ENCODE data around the gene NUTM2G. TPM values are rescaled to one million over a fixed set of nuclear protein-coding genes. Genes with fewer than 3 reads are reported as not detected.
"Not testable (repeated sequence)": the region's sequence is repeated elsewhere in the genome, so short reads cannot be mapped to it uniquely, and the experiment has no call there.

Gene NUTM2G
- total RNA-seq, 1 donor from 2014 or later, result not detected

- DNase-seq, result not testable (repeated sequence)
Observed at GRCh38 chr9:96942181-96942580, 13.5 kb downstream of the NUTM2G start.

- not testable (repeated sequence) for DNase-seq
Observed at GRCh38 chr9:96949346-96949745, 20.7 kb downstream of the NUTM2G start.

- not testable (repeated sequence) for DNase-seq
Observed at GRCh38 chr9:96950539-96950938, 21.9 kb downstream of the NUTM2G start.

- not testable (repeated sequence) for DNase-seq
Observed at GRCh38 chr9:96967591-96967990, 38.9 kb downstream of the NUTM2G start.

- not testable (repeated sequence) for DNase-seq
Observed at GRCh38 chr9:96972552-96972951, 43.9 kb downstream of the NUTM2G start.

GRCh38 chr9:96974037-96974436, 45.4 kb downstream of the NUTM2G start:
- DNase-seq, result not testable (repeated sequence)

GRCh38 chr9:96983496-96984122, 55.0 kb downstream of the NUTM2G start:
- not testable (repeated sequence) for DNase-seq

GRCh38 chr9:96984139-96984538, 55.5 kb downstream of the NUTM2G start:
- not testable (repeated sequence) for DNase-seq

GRCh38 chr9:96984887-96985286, 56.2 kb downstream of the NUTM2G start:
- DNase-seq, result not testable (repeated sequence)

Other genes with a start within 250 kb of the NUTM2G start
- 61.8 TPM for gene ZNF510, start 150.8 kb upstream of the NUTM2G start, total RNA-seq
- 41.2 TPM for gene ZNF782, start 74.3 kb upstream of the NUTM2G start, total RNA-seq
- gene CTSV, start 110.3 kb downstream of the NUTM2G start, total RNA-seq, result 0.94 TPM